NT2/D1 (cell line): ENCODE data around the gene FOXK1.

Source experiments
- YY1 ChIP-seq: IDR thresholded peaks from 2 replicates; pipeline ENCODE4 v1.6.1; 2011; ENCODE audit not compliant: insufficient read length, insufficient read depth
- ZNF274 ChIP-seq: IDR thresholded peaks from 2 replicates; pipeline ENCODE4 v1.6.1; 2011; ENCODE audit warnings: mild to moderate bottlenecking, low read depth, low read length

DNA sequence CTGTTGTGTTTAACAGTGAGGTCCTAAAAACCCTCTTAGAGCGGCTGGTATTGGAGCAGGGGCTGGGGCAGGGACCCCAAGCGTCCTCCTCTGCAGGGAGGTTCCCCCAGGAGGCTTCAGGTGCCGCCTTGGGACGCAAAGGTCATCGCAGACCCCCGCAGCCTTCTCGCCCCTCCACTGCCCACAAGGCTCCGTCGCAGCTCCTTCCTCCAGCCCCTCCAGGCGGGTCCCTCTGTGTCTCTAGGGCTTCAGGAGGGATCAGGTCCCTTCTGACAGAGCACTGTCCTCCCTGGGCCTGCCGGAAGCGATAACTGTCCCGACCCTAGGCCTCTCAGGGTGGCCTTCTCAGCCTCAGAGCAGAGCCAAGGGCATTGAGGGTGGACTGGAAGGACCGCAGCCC lies 67.3 kb downstream of the FOXK1 start:
- TF ChIP-seq ZNF274 (no peak), YY1 (no peak)
